ENCODE data around the gene TCEA3.

Gene TCEA3

DNA sequence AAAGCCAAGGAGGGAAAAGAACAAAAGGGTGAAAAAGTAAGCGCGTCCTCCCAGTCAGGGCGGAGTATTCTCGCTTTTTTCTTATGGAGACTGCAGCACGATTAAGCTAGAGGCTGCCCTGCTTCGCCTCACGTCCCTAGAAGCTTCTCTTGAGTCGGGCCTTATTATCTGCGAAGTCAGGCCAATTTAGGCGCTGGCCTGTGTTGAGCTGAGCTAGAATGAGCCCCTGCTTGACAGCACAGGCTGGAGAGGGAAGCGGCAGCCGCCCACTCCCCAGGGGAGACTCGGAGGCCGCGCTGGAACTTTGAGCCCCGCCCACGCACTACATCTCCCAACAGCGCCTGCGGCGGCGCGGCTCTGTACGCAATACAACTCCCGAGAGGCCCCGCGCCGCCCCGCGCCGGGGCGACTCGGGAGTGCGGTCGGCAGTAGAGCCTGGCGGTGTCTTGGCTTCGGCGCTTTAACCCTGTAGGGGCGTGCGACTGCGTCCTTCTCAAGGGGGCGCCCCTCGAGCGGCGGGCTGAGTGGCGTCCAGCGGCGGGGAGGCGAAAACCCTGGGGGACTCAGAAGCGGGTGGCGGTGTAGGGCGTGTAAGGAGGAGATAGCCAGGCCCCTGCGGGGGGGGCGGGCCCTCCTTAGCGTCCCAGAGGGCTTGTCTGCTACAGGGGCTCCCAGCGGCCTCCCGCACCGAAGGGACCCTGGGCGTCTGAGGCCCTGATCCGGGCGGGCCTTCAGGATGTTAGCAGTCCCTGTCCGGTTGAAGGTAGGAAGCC, 55.8 kb downstream of the TCEA3 start:
- peak overlapping the region; percentile 87 for H3K4me3 ChIP-seq (ENCODE audit: low read depth, low read length)
- TF ChIP-seq, protein P1, sequence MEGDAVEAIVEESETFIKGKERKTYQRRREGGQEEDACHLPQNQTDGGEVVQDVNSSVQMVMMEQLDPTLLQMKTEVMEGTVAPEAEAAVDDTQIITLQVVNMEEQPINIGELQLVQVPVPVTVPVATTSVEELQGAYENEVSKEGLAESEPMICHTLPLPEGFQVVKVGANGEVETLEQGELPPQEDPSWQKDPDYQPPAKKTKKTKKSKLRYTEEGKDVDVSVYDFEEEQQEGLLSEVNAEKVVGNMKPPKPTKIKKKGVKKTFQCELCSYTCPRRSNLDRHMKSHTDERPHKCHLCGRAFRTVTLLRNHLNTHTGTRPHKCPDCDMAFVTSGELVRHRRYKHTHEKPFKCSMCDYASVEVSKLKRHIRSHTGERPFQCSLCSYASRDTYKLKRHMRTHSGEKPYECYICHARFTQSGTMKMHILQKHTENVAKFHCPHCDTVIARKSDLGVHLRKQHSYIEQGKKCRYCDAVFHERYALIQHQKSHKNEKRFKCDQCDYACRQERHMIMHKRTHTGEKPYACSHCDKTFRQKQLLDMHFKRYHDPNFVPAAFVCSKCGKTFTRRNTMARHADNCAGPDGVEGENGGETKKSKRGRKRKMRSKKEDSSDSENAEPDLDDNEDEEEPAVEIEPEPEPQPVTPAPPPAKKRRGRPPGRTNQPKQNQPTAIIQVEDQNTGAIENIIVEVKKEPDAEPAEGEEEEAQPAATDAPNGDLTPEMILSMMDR (IDR thresholded peaks at IDR 0.05; ENCODE audit: low read depth, low read length, missing control alignments): peak; percentile 11
- peak; percentile 65 for DNase-seq (ENCODE audit: low read depth)
- in situ Hi-C loops (cut with HindIII; ENCODE audit: low sequenced_read_pairs): no loop called here

DNA sequence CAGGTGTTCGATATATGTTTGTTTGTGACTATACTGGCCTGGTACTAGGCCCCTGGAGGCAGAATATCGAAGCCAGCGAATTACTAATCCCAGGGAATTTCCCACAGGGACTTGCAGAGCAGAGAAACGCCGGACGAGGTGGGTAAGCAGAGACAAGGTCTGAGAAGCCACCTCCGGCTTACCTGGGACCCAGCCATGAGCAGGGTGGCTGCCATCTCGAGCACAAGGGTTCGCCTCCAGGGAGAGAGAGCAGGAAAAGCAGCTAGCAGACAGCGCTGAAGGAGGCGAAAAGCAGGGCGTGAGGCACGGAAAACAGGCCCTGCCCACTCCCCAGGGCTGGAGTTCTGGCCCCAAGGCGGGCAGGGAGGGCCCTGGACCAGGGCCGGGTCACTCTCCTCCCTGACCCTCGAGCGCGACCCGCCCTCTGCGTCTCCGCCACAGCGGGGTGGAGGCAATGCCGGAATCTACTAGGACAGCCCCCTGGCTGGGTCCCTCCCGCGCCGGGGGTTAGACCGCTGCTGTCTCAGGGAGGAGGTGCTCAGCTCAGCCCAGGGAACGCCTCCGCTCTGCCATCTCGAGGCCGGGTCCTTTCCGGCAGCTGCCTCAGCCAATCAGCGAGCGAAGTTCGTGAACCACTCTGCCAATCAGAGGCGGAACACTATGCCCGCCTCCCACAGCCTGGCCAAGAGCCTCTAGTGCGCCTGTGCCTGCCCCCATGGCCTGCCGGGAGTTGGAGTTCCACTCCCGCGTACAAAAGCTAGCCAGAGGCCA, 56.6 kb downstream of the TCEA3 start:
- in situ Hi-C loops (cut with HindIII; ENCODE audit: low sequenced_read_pairs): no loop called here
- H3K4me3 ChIP-seq (ENCODE audit: low read depth, low read length): peak overlapping the region; percentile 87
- peak; percentile 96 for DNase-seq (ENCODE audit: low read depth)
- TF ChIP-seq, protein P1 (IDR thresholded peaks at IDR 0.05; ENCODE audit: low read depth, low read length, missing control alignments): no peak

DNA sequence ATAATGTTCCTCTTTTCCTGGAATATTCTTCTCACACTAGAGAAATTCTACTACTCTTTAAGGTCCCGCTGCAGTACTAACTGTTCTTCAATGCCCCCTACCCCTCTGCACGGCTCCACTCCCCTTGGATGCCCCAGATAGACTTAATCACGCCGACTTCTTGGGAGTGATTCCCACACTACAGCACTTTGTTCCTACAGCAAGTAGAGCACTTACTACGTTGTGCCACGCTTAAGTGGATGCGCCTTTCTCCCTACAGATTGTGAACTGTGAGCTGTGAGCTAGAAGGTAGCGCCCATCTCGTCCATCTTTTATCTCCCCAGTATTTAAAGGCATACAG, 57.1 kb downstream of the TCEA3 start:
- peak overlapping the region; percentile 87 for H3K4me3 ChIP-seq (ENCODE audit: low read depth, low read length)
- in situ Hi-C loops (cut with HindIII; ENCODE audit: low sequenced_read_pairs): no loop called here
- TF ChIP-seq, protein P1 (IDR thresholded peaks at IDR 0.05; ENCODE audit: low read depth, low read length, missing control alignments): no peak
- DNase-seq (ENCODE audit: low read depth): no peak

DNA sequence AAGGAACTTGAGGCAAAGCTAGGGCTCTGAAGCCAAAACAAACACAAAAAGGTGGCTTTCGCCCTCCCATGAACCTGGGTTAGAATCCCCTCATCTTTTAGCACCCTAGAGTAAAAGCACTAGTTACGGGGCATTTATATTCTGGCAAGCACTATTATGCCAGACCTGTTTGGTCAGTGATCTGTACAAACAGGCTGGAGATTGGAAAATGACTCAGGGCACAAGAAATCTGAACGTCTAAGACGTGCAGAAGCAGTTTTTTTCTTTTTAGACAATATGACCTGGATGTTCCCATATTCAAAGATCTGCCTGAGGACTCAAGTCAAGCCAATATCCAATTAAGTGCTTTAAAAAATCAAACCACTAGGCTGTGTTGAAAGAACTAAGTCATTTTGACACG, 58.0 kb downstream of the TCEA3 start:
- TF ChIP-seq, protein P1 (IDR thresholded peaks at IDR 0.05; ENCODE audit: low read depth, low read length, missing control alignments): no peak
- peak overlapping the region; percentile 87 for H3K4me3 ChIP-seq (ENCODE audit: low read depth, low read length)
- DNase-seq (ENCODE audit: low read depth): no peak
- in situ Hi-C loops (cut with HindIII; ENCODE audit: low sequenced_read_pairs): no loop called here

DNA sequence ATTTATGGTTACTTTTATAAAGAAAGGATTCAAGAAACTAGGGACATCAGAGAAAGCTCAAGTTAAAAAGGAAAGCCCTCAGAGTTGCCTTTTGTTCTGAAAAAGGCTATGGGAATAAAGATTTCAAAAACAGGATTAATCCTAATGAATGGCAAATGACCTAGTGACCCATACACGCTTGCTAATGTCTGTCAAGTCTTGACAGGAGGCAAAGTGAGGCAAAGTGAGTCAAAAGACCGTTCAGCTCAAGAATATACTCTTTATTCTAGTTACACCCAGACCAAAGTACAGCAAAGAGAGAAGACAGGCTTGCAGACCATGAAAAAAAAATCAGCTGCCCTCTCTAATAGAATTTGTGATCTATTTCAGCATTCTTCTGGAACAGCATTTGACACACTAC, 58.4 kb downstream of the TCEA3 start:
- no peak for DNase-seq (ENCODE audit: low read depth)
- in situ Hi-C loops (cut with HindIII; ENCODE audit: low sequenced_read_pairs): no loop called here
- TF ChIP-seq, protein P1 (IDR thresholded peaks at IDR 0.05; ENCODE audit: low read depth, low read length, missing control alignments): no peak
- H3K4me3 ChIP-seq (ENCODE audit: low read depth, low read length): peak overlapping the region; percentile 87

DNA sequence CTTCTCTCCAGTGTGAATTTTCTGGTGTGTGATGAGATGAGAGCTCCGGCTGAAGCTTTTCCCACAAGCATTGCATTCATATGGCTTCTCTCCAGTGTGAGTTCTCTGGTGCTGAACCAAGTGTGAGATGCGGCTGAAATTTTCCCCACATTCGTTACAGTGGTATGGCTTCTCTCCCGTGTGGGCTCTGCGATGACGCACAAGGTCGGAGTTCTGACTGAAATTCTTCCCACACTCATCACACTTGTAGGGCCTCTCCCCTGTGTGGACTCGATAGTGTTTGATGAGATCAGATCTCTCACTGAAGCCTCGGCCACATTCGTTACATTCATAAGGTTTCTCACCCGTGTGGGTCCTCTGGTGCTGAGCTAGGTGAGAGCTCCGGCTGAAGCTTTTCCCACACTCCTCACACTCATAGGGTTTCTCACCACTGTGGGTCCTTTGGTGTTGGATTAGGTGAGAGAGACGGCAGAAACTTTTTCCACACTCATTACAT, 62.3 kb downstream of the TCEA3 start:
- TF ChIP-seq, protein P1 (IDR thresholded peaks at IDR 0.05; ENCODE audit: low read depth, low read length, missing control alignments): no peak
- no peak for DNase-seq (ENCODE audit: low read depth)
- in situ Hi-C loops (cut with HindIII; ENCODE audit: low sequenced_read_pairs): no loop called here
- H3K4me3 ChIP-seq (ENCODE audit: low read depth, low read length): no peak overlapping the region

Data from astrocyte of the cerebellum (primary cell).